NCI-H1694 (cell line): ENCODE data around the gene TRIM7.

ENCODE experiments used
- DNase-seq: peaks from one replicate; lab custom pipeline; 2025; lab: John Stamatoyannopoulos, UW

Gene TRIM7

DNA sequence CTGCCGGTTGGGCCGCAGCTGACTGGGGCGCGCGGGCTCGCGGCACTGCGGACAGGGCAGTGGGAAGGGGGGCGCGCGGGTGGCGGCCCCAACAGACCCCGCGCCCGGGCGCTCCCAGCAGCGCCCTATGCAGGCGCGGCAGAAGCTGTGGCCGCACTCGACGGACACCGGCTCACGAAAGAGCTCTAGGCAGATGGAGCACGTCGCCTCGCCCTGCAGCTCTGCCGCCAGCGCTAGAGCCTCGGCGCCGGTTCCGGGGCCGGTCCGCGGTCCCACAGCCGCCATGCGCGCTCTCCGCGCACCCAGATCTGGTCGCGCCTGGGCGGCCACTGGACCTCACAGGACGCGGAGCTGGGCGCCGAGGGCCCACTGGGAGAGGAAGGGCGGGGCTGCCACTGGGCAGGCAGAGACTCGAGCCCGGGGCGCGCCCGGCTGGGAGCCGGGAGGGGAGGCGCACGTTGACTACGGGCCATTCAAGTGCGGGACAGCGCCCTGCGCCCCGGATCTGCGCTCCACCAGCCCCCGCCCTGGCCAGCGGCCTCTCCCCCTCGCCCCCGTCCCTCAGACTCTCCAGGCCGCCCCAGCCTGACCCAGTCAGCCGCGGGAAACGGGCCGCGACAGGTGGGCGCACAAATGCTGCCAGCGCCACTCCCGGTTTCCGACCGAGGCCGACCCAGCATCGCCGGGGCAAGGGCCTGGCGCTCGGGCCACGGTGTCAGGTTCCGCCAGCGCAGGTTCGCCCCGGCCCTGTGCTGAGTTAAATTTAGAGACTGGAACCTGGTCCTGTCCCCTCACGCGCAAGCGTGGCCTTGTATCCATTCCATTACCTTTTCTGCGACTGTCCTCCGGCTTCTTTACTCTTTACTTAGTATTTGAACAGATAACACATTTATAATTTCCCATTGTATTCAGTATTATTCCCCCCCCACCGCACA lies at the start of gene TRIM7:
TRIM7 (minus strand) TSS at position 371 of the 935 bp plus-strand sequence; CDS start at position 285, 86 bp downstream.
- DNase-seq, result no peak

DNA sequence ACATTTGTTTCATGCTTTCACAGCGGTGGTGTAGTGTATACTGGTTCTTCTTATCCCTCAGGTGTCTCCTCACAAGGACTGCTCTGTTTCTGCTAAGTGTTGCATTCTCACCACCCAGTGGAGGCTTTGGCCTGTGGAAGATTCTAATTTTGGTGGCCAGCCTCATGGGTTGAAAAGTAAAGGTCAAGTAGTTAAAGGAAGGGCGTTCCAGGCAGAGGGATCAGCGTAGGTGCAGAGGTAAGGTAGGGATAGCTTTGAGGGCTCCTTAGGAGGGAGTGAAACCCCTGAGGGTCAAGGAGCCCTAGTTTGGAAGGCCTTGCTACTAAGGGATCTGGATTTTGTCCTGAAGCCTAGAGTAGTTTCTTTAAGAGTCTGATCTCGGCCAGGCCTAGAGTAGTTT lies 43.3 kb upstream of the TRIM7 start:
- no peak for DNase-seq

DNA sequence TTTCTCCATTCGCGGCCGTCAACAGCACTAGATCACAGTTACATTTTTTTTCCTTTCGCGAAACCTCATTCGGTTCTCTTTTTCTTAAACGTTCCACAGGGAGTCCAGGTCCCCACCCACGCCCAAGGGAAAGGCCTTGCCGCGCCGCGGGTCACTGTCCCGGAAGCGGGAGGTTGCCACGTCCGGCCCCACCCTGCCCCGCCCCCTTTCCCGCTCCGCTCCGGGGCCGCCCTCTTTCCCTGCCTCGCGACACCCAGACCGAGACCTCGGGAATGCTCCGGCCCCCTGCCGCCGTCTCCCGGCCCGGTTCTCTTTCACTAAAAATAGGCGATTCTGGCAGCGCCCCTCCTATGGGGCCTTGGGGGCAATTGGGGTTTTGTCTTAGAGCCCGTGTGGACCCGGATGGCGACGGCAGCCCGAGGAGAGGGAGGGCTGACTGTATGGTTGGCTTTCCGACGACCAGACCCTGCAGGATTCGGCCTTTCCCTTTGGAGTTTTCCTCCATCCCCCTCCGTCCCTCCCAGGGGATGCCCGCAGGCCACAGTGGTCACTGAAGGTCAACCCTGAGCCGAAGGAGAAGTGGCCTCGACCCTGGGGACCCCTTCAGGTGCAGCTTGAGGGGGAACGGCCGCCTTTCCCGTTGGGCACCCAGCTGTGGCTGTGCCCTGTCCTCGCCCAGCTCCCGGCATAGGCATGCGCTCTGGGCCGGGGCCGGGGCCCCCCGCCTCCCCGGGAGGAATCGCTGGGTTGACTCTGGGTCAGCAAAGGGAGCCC lies 41.5 kb upstream of the TRIM7 start:
- no peak for DNase-seq

DNA sequence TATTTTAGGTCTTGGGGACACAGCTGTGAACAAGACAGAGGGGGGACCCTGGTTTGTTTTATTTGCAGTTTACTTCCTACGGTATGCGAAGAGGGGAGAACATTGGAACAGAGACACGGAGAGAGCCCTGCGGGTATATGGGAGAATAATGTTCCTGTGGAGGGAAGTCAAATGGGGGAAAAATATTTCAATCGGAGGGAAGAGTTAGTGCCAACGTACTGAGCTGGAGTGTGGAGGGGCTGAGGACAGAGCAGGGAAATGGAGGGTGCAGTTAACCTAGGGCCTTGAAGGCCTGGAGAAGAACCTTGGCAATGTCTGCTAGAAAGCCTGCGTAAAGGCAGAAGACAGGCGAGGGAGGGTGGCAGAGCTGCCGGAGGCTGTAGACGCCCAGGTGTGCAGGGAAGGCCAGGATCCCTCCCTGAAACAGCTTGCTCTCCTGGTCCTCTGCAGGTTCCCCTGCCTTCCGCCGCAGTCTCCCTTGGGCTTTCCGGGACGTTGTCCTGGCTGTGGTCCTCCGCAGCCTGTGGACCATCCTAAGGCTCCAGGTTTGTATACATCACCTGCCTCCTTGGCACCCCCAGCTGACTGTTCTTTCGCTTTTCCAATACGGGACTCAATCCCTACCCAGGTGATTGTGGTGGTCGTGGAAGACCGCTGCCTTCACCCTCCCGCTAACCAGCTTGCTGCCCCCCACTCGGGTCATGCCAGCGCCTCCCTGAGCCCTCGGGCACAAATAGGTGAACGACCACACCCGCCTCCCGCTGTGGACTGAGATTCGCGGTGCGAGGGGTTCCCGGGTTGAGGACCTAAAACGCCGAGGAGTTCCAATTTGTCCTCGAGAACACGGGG lies 40.7 kb upstream of the TRIM7 start:
- DNase-seq, result no peak

DNA sequence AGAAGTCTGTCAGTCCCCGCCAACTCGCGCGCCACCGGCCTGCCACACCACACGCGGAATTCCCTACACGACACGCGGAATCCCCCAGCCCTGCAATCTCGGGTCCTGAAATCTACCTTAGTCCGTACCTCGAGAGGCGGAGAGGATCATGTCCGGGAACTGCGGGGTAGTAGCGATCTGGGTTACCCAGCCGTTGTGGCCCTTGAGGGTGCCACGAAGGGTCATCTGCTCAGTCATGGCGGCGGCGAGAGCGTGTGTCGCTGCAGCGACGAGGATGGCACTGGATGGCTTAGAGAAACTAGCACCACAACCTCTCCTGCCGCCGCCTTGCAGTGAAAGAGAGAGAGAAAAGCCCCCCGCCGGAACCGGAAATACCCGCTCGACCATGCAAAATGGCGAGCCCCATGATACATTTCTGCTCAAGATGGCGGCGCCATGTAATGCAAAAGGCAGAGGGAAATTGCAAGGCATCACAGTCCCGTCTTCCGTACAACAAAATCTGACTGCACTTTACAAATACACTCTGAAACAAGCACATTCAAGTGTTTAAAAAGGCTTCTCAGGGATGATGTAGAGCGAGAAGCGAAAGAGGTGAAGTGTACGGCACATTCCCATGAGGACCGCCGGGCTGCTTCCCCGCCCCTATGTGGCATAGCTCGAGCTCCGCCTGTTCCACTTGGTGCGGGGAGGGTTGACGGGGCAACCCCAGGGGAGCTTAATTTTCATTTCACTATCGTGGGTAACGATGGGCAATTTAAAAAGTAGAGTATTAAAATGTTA lies 38.8 kb upstream of the TRIM7 start, which contains the start of gene RACK1:
RACK1 (minus strand) TSS at position 343 of the 780 bp plus-strand sequence; CDS start at position 237, 106 bp downstream.
- no peak for DNase-seq

DNA sequence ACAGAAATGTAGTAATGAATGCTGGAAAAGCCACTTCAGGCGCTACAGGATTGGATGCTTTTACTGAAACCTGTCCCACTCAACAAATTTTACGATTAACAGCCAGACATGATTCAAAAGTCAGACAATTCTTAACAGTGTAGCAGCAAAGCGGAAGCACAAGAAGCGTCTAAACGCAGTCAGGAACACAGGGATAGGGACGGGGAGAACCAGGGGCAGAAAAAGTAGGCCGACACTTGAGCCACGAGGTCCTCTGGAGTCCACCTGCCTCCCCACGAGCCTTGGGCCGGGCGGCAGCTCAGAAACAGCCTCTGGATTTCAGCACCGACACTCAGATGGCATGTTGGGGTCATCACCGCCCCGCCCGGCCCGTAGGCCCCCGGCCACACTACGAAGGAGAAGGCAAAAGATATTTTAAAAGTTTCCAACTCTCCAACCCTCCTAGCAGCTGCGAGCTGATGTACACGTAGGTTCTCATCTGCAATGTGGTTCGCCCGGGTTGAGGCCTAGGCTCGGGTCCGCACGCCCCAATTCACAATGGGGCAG lies 38.1 kb upstream of the TRIM7 start:
- no peak for DNase-seq

DNA sequence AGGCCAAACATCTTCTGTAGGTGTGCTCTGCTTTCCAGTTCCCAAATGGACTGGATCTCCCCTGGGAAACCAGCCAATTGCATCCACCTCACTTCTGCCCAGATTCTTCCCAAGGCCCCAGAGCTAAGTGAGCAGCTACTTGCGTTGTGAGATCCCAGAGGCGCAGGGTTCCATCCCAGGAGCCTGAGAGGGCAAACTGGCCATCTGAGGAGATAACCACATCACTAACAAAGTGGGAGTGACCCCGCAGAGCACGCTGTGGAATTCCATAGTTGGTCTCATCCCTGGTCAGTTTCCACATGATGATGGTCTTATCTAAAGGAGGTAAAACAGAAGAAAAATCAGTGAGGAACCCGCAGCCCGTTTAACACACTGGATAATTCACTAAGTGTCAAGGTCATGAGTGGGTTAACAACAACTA lies 37.0 kb upstream of the TRIM7 start:
- DNase-seq, result no peak

DNA sequence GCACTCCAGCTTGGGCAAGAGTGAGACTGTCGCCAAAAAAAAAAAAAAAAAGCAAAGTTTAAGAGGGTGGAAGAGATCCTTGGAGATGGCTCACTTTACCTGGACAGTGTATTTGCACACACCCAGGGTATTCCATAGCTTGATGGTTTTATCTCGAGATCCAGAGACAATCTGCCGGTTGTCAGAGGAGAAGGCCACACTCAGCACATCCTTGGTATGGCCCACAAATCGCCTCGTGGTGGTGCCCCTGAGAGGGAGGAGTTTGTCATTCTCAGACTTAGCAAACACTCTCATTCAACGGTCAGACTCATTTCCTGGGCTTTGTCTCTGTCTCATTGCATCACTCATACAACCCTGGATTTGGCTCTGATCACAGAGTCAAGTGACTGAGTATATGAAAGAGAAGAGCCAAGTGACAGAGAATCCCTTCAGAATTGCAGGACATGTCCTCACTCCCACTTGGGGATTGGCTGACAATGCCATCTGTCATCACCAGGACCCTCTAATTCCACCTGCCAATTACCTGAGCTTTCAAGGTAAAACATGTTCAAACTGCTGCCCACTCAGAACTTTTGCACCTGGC lies 36.5 kb upstream of the TRIM7 start:
- DNase-seq, result no peak

DNA sequence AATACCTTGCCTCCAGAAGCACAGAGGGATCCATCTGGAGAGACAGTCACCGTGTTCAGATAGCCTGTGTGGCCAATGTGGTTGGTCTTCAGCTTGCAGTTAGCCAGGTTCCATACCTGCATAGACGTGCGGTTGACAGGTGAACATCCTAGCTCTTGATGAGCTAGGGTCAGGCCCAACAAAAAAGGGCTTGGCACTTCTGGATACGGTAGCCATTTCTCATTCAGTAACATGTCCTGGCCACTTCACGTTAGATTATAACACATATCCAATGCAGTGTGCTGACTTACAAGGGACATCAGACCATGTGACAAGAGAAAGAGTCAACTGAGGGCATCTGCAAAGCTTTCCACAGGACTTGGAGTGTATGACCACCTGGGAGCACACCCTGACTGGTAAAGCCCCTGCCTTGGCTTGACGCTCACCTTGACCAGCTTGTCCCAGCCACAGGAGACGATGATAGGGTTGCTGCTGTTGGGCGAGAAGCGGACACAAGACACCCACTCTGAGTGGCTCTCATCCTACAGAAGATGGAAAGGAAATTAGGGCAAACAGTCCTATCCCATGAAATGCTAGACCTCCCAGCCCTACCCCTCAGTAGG lies 34.2 kb upstream of the TRIM7 start:
- no peak for DNase-seq

DNA sequence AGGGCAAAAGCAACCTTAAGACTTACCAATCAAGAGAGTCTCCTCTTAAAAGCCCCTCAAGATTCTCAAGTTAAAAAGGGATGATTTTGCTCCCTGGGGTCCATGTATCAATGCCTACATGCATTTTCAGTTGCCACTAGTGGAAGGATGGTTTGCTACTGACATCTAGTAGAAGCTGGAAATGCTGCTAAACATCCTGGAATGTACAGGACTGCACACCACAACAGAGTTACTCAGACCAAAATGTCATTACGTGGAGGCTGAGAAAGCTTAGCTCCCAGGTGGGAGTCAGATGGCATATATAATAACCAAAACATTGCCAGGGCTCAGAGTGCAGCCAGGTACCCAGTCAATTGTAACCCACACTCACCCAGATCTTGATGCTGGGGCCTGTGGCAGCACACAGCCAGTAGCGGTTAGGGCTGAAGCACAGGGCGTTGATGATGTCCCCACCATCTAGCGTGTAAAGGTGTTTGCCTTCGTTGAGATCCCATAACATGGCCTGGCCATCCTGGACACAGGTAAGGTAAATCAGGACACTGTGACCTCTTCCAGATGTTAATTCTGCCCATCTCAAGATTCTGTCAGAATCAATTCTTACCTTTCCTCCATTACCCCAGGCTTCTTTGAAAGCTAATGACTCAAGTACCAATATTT lies 32.9 kb upstream of the TRIM7 start:
- no peak for DNase-seq

DNA sequence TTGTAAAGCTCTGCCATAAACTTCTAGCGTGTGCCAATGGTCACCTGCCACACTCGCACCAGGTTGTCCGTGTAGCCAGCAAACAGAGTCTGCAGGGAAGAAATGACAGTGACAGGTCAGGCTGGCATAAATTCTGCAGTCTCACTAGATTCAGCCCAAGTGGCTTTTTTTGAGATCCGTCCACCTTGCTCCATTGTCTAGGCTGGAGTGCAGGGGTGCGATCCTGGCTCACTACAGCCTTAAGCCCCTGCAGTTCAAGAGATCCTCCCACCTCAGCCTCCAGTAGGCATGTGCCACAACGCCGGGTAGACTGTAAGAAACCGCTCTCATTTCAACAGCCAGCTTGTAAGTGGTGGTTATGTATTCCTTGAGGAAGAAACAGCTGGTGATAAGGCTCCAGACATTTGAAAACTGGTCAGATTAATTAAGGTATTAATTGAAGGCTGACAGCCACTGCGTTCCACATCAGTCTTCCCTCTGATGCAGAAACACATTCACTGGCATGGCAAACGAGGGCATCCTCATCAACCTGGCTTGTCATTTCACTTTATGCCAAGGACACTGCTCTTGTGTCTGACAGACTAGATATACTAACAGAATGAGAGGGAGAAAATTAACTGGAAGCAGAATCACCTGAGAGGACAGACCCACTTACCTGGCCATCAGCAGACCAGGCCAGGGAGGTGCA lies 32.1 kb upstream of the TRIM7 start:
- DNase-seq, result no peak

DNA sequence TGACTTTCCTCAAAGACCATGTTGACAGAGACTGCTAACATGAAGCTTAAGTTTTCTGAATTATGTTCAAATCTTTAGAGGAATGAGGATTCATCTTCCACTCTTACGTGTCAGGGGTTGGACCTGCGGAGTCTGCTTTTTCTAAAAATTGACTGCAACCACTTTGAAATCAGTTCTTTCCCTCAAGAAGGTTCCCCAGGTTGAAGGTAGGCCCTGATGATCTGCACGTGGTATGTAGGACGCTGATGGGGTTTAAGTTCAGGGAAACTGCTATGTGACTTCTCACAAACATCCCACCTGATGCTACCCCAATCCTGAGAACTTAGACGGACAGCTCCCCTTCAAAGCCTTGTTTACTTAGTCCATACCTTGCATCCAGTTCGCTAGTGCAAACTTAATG lies 31.5 kb upstream of the TRIM7 start:
- DNase-seq, result no peak

DNA sequence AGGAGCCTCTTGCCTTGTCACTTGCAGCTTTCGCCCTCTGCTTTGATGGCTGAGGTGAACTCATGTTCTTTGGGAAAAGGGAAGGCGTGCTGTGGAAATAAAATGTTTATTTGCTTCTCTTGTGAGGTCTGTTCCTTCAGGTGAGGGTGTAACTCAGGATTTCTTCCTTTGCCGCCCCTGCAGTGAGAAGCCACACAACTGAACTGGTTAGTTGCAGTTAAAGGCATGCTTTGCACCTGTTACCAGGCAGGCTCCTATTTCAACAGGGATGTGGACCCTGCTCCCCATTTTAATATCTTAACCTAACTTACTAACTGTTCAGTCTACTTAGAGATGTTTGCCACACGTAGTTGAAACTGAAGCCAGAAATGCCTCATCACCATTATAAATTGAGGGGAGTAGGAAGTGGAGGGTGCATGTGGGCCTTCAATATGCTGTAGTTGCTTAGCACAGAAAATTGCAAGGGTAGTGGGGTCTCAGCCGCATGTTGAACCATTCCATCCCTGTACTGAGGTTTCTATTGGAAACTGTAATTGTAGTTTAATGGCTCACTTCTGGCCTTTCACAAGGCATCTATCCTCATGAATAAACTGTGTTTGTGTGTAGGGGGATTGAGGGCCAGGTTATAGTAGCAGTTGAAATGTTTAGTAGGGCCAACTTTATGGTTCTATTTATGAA lies 30.8 kb upstream of the TRIM7 start:
- DNase-seq, result no peak

DNA sequence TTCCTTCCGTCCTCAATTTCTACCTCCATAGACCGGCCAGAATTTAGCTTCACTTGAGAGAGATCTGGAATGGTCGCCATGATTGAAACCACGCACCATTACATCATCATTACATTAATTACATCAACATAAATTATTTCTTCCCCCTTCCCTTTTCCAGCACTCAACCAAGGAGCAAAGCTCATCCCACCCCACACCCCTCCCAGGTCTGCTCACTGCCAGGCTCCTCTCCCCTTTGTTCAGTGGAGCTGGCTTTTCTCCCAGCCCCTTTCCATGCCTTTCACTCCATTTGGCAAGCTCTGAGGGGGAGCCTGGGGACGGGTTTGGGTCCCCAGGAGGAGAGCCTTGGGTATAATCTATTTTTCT lies 30.3 kb upstream of the TRIM7 start:
- DNase-seq, result no peak

DNA sequence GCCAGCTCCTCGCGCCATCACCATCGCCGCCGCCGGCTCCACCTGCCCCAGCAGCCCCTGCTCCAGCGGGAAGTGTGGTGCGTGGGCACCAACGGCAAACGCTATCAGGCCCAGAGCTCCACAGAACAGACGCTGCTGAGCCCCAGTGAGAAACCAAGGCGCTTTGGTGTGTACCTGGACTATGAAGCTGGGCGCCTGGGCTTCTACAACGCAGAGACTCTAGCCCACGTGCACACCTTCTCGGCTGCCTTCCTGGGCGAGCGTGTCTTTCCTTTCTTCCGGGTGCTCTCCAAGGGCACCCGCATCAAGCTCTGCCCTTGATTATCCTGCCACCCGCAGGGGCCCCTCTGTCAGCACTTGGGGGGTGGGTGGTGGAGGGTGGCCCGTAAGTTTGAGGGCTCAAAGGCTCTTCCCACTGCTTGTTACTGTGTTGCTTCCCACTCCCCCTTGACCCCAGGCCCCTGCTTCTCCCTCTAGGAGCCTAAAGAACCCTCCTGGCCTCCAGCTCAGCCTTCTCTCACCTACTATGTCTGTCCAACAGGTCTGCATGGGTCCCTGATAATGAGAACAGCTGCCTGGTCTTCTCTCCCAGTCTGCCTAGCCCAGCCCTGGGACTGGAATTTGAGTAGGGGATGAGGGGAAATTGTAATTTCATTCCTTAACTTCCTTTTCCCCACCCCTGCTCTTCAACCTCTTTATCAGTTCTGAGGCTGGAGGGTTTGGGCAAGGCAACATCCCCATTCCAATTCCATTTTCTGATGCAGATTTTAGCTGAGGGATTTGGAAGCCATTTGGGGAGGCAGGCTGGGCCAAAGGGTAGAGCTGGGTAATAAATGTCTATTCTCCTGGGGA lies 29.7 kb upstream of the TRIM7 start:
- DNase-seq, result no peak

DNA sequence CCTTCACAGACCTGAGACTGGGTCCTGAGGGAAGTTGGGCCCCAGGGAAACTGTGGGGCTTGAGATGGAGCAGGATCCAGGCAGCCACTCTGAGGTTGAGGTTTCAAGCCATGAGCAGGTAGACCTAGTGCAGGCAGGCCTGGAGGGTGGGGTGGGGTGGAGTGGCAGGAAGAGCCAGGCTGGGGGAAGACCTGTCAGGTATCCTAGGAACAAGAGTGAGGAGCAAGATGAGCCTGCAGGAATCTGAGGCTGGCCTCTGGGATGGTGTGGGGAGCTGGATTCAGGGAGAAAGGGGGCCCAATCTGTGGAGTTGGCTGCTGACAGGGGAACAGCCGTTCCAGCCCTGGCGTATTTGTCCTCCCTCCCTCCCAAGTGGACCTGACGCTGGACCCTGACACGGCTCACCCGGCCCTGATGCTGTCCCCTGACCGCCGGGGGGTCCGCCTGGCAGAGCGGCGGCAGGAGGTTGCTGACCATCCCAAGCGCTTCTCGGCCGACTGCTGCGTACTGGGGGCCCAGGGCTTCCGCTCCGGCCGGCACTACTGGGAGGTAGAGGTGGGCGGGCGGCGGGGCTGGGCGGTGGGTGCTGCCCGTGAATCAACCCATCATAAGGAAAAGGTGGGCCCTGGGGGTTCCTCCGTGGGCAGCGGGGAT lies 28.9 kb upstream of the TRIM7 start:
- DNase-seq, result no peak
